HAP-1 (cell line): ENCODE results near the gene KRTAP9-4.

ENCODE experiments used
- DNase-seq, 2 experiments: peaks; one replicate each; pipeline ENCODE4 v3.0.0-alpha.2; 2016 to 2020; ENCODE audit warnings: low spot score in 2 of 2
- H3K27me3 ChIP-seq: fragments of 250-450 bp; sonication (Bioruptor Pico); 2 replicates; pipeline ENCODE4 v1.5.1; 2020; ENCODE audit warnings: low read depth, mild to moderate bottlenecking, moderate library complexity
- H3K36me3 ChIP-seq: fragments of 250-450 bp; sonication (Bioruptor Pico); replicated peaks from 2 replicates; pipeline ENCODE4 v1.5.1; 2020; ENCODE audit warnings: mild to moderate bottlenecking
- H3K4me1 ChIP-seq: fragments of 250-450 bp; sonication (Bioruptor Pico); 2 replicates; pipeline ENCODE4 v1.5.1; 2020; ENCODE audit warnings: mild to moderate bottlenecking
- H3K4me3 ChIP-seq: fragments of 250-450 bp; sonication (Bioruptor Pico); 2 replicates; pipeline ENCODE4 v1.5.1; 2020; ENCODE audit warnings: mild to moderate bottlenecking, moderate library complexity
- H3K9me3 ChIP-seq: fragments of 250-450 bp; sonication (Bioruptor Pico); 2 replicates; pipeline ENCODE4 v1.5.1; 2020; ENCODE audit warnings: mild to moderate bottlenecking, moderate library complexity
- in situ Hi-C: fragments of 300-500 bp; cut with MboI; formaldehyde crosslinking; loops from 3 replicates; pipeline ENCODE4 v1.14.3; 2020; ENCODE audit warnings: low sequenced_read_pairs, inconsistent platforms, mixed read lengths

KRTAP9-4 gene

DNA sequence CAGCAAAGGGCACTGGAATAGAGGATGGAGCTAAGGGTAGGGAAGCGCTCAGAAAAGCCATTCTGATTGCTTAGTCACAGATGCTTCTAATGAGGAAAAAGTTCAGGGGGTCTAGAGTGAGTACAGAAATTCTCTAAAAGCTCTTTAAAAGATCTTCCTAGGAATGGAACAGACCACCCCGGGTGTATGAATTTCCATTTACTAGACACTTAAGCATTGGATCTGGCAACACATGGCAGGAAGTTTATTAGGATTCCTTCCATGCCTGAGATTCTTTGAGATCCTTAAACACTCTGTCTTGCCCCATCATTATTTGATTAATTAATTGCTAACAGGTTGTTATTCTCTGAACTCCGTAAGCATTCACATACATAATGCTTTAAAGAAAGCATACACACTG lies 34.6 kb downstream of the KRTAP9-4 start:
- in situ Hi-C loops = no loop called here

DNA sequence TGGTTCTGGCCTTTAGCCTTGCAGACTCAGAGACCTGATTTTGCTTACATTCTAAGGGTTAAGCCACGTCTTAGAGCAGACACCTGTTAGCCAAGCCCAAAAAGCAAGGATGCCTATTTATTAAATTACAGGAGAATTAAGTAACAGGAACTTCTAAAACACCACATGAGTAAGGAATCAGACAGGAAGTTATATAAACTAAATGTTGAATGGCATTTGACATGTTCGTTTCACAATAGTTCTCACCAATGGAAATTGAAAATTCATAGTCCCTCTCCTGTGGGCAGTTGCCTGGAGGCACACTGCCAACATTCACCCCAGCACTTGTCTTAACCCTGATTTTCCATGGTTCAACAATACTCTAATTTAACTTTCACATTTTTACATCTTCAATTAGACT lies 35.1 kb downstream of the KRTAP9-4 start:
- peaks cover 6% of the 10 kb centered on the region for H3K27me3 ChIP-seq
- H3K4me3 ChIP-seq = no peak overlapping the region
- H3K9me3 ChIP-seq = no peaks in the 10 kb centered on the region
- H3K36me3 ChIP-seq = no peaks in the 10 kb centered on the region
- in situ Hi-C loops = no loop called here
- H3K4me1 ChIP-seq = no peaks in the 10 kb centered on the region
- DNase-seq = no peak

More for the DNA sequence above, 34.6 kb downstream of the KRTAP9-4 start:
- no peak overlapping the region for H3K4me3 ChIP-seq
- no peak for DNase-seq
- H3K9me3 ChIP-seq = no peaks in the 10 kb centered on the region
- peaks cover 6% of the 10 kb centered on the region for H3K27me3 ChIP-seq
- H3K36me3 ChIP-seq = no peaks in the 10 kb centered on the region
- no peaks in the 10 kb centered on the region for H3K4me1 ChIP-seq

- H3K9me3 ChIP-seq = no peaks in the 10 kb centered on the region
- no peak overlapping the region for H3K4me3 ChIP-seq
- DNase-seq = no peak
- no peaks in the 10 kb centered on the region for H3K36me3 ChIP-seq
- in situ Hi-C loops = no loop called here
- H3K4me1 ChIP-seq = no peaks in the 10 kb centered on the region
- peaks cover 6% of the 10 kb centered on the region for H3K27me3 ChIP-seq
Measured at GRCh38 chr17:41287050-41287449, 37.6 kb downstream of the KRTAP9-4 start.

- no peaks in the 10 kb centered on the region for H3K9me3 ChIP-seq
- no peaks in the 10 kb centered on the region for H3K36me3 ChIP-seq
- H3K4me3 ChIP-seq = no peak overlapping the region
- in situ Hi-C loops = no loop called here
- DNase-seq = no peak
- H3K27me3 ChIP-seq = no peaks in the 10 kb centered on the region; the same call in 1 of the 2 replicates
- H3K4me1 ChIP-seq = no peaks in the 10 kb centered on the region
Measured at GRCh38 chr17:41294016-41294415, 44.5 kb downstream of the KRTAP9-4 start.

- in situ Hi-C loops = no loop called here
Measured at GRCh38 chr17:41296846-41297245, 47.4 kb downstream of the KRTAP9-4 start.

GRCh38 chr17:41298458-41299135 lies 49.1 kb downstream of the KRTAP9-4 start:
- Histone ChIP-seq H3K27me3 (no peaks in the 10 kb centered on the region), H3K4me3 (no peak overlapping the region), H3K9me3 (no peaks in the 10 kb centered on the region), H3K36me3 (no peaks in the 10 kb centered on the region), H3K4me1 (no peaks in the 10 kb centered on the region)
- no peak for DNase-seq
- in situ Hi-C loops = no loop called here

More at GRCh38 chr17:41296846-41297245, 47.4 kb downstream of the KRTAP9-4 start:
- no peaks in the 10 kb centered on the region for H3K9me3 ChIP-seq
- no peaks in the 10 kb centered on the region; the same call in 1 of the 2 replicates for H3K27me3 ChIP-seq
- no peak for DNase-seq
- no peaks in the 10 kb centered on the region for H3K36me3 ChIP-seq
- H3K4me1 ChIP-seq = no peaks in the 10 kb centered on the region
- H3K4me3 ChIP-seq = no peak overlapping the region
